Psoas muscle (tissue), 8 donors: Measurements from ENCODE around the gene ADGRG7. TPM values are rescaled to one million over a fixed set of nuclear protein-coding genes. Genes with fewer than 3 reads are reported as not detected.

Source experiments
- ATAC-seq, 4 donors: fragments of 200-7000 bp; cut with Tn5 transposase; one replicate each; pipeline ENCODE4 v1.9.1; 2020; ENCODE audit warnings: moderate library complexity in 3 of 4, mild to moderate bottlenecking in 2 of 4
- DNase-seq, 2 donors: peaks; one replicate each; pipeline ENCODE4 v3.0.0-alpha.2; 2020
- H3K27ac ChIP-seq: fragments of 200-600 bp; one replicate; pipeline ENCODE4 v1.8.0; 2022
- H3K27me3 ChIP-seq, 3 donors: fragments of 200-600 bp in 1 of 3; one replicate each; pipeline versions ENCODE4 v1.6.1 to v1.8.0; 2013 to 2022; ENCODE audit warnings: low read length in 2 of 3, mild to moderate bottlenecking in 2 of 3, moderate library complexity in 1 of 3; ENCODE audit not compliant: insufficient read depth in 3 of 3
- H3K36me3 ChIP-seq, 2 donors: fragments of 200-600 bp in 1 of 2; one replicate each; pipeline versions ENCODE4 v1.6.1 to v1.8.0; 2013 to 2022; ENCODE audit warnings: low read depth in 1 of 2, mild to moderate bottlenecking in 1 of 2, moderate library complexity in 1 of 2; ENCODE audit not compliant: insufficient read depth in 1 of 2
- H3K4me1 ChIP-seq: fragments of 200-600 bp; one replicate; pipeline ENCODE4 v1.8.0; 2022
- H3K4me3 ChIP-seq: fragments of 200-600 bp; one replicate; pipeline ENCODE4 v1.8.0; 2022; ENCODE audit warnings: mild to moderate bottlenecking
- H3K9me3 ChIP-seq: fragments of 200-600 bp; one replicate; pipeline ENCODE4 v1.8.0; 2022
- WGBS, 3 donors: extraction: QIAGEN DNeasy Blood & Tissue Kit; methylation state at CpG; one replicate each; pipeline versions ENCODE4 v1.1.6 to v1.1.7; 2013; 5-methylcytosine and 5-hydroxymethylcytosine counted together
- intact Hi-C, 2 donors: fragments of 100-400 bp; cut with DNase I; formaldehyde crosslinking; loops; one replicate each; pipeline versions ENCODE4 v1.11.0 to v1.14.2; 2022
- polyA plus RNA-seq, 3 donors: library from polyadenylated mRNA; stranded (reverse); fragments of 200-250 nt; gene quantifications; one replicate each; pipeline ENCODE4 v1.2.3, GENCODE V29; 2013
- total RNA-seq, 4 donors: library from RNA; stranded (reverse); fragmentation: NEBNext Ultra II Directional in 2 of 4; extraction: Animal tissue kit (Norgen Biotek cat#: 25700) in 2 of 4; gene quantifications; one replicate each; pipeline versions ENCODE4 v1.2.1 to v1.2.4, GENCODE V29; 2021 to 2023
- TF ChIP-seq, protein P1 (sequence below): fragments of 200-600 bp; IDR thresholded peaks from one replicate; pipeline ENCODE4 v1.8.0; 2022; ENCODE audit warnings: antibody characterized with exemption
- donor health status: healthy with polysubstance abuse.
- donor health status: DM: no; HTN: no; CAD: no; lungs with moderate emphysema.
- donor health status: Bipolar disorder and iron deficiency.
- donor health status: healthy.
- donor health status: DM: yes; HTN: yes; CAD: no.
- donor health status: DM: no; HTN: no; CAD: no.
- donor health status: DM: no; HTN: no; CAD: no.
- donor health status: DM: yes; HTN: yes; CAD: no.

The ADGRG7 gene
- total and polyA plus RNA-seq, 7 donors, result 0.04 to 0.22 TPM; not detected in 5

DNA sequence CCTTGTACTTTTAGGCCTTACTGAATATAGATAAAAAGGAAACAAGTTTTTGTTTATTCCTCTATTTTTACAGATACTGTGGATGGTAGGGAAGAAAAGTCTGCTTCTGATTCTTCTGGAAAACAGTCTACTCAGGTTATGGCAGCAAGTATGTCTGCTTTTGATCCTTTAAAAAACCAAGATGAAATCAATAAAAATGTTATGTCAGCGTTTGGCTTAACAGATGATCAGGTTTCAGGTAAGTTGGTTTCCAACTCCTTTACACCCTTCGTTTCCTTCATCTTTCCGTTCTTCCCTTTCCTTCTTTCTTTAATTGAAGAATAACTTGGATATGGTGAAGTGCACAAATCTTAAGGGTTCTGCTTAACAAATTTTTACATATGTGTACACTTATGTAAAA is 123.0 kb downstream of the ADGRG7 start:
- H3K9me3 ChIP-seq, result no peaks in the 10 kb centered on the region
- 39 to 71% (median 42%) methylated on average over 3 of the region's 3 CpGs for WGBS, 3 donors
- peaks cover 10% of the 10 kb centered on the region for H3K4me1 ChIP-seq
- ATAC-seq (no peak), DNase-seq (no peak)
- TF ChIP-seq, protein P1, sequence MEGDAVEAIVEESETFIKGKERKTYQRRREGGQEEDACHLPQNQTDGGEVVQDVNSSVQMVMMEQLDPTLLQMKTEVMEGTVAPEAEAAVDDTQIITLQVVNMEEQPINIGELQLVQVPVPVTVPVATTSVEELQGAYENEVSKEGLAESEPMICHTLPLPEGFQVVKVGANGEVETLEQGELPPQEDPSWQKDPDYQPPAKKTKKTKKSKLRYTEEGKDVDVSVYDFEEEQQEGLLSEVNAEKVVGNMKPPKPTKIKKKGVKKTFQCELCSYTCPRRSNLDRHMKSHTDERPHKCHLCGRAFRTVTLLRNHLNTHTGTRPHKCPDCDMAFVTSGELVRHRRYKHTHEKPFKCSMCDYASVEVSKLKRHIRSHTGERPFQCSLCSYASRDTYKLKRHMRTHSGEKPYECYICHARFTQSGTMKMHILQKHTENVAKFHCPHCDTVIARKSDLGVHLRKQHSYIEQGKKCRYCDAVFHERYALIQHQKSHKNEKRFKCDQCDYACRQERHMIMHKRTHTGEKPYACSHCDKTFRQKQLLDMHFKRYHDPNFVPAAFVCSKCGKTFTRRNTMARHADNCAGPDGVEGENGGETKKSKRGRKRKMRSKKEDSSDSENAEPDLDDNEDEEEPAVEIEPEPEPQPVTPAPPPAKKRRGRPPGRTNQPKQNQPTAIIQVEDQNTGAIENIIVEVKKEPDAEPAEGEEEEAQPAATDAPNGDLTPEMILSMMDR, result no peak
- intact Hi-C loops, result no loop called here
- H3K27me3 ChIP-seq, result no peaks in the 10 kb centered on the region
- H3K4me3 ChIP-seq, result no peak overlapping the region
- H3K27ac ChIP-seq, result no peak overlapping the region
- H3K36me3 ChIP-seq, result peaks cover 4 to 77% of the 10 kb centered on the region in 2 donors

DNA sequence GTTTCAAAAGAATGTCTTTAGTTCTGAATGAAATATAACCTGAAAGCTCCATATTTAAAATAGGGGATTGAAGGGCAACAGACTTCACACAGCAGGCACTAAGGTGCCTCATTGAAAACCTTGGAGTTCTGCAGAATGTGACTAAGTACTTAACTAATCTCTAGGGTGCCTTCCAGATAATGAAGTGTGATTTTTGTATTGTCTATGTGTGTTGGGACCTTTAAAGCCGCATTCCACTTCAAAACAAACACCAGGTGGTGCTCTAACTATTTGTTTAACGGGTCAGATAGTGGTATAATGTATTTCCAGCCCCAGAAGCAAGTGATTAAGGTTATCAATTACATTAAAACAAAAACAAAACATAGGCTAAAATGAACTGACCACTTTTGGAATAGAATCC is 127.9 kb downstream of the ADGRG7 start:
- H3K4me3 ChIP-seq, result no peak overlapping the region
- intact Hi-C loops, result loop anchor here (5.0 kb wide), 1 partner anchor 60 kb away; no protein-coding TSS in a partner anchor
- H3K36me3 ChIP-seq, result peaks cover 7 to 87% of the 10 kb centered on the region in 2 donors
- H3K9me3 ChIP-seq, result no peaks in the 10 kb centered on the region
- peak in 2 of 4 donors; percentile 48 to 77 for ATAC-seq
- TF ChIP-seq, protein P1, result peak; percentile 41
- no peaks in the 10 kb centered on the region for H3K27me3 ChIP-seq
- H3K4me1 ChIP-seq, result peaks cover 32% of the 10 kb centered on the region
- DNase-seq, result no peak
- no peak overlapping the region for H3K27ac ChIP-seq
- WGBS, 3 donors, result 28 to 35% (median 31%) methylated on average over 2 of the region's 2 CpGs

DNA sequence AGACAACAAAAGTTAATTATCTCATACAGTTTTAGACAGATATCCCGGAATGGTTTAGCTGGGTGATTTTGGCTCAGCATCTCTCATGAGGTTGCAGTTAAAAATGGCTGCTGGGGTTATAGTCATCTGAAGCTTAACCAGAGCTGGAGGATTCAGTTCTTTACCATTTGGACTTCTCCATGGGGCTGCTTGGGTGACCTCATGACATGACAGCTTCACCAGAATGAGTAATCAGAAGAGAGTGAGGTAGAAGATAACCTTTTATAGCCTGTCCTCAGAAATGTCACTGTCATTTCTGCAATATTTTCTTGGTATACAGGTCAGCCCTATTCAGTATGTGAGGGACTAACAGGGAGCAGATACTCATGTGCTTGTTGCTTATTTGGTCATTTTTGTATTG is 130.8 kb downstream of the ADGRG7 start:
- H3K4me3 ChIP-seq, result no peak overlapping the region
- H3K36me3 ChIP-seq, result peaks cover 7 to 92% of the 10 kb centered on the region in 2 donors
- WGBS, 3 donors, result 88 to 92% (median 91%) methylated on average over 1 of the region's 1 CpG
- no peaks in the 10 kb centered on the region for H3K9me3 ChIP-seq
- ATAC-seq (peak in 1 of 4 donors; percentile 28), DNase-seq (no peak)
- no peak overlapping the region for H3K27ac ChIP-seq
- TF ChIP-seq, protein P1, result no peak
- intact Hi-C loops, result no loop called here
- H3K27me3 ChIP-seq, result no peaks in the 10 kb centered on the region
- H3K4me1 ChIP-seq, result peaks cover 23% of the 10 kb centered on the region

DNA sequence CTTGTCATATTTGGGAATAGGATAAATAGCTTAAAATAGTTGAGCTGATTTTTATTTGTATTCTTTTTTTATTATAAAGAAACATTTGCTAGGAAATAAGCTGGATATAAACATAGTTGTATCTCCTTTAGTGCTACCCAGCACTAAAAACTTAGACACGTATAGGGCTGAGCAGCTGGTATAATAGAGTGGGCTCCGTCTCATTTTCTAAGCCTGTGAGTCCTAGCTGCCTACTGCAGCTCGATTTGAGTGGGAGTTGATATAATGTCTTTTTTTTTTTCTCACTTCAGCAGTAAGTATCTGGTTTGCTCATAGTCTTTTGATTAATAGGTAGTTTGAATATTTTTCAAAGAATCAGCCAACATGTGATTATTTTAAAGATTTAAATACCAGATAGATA is 134.1 kb downstream of the ADGRG7 start:
- peaks cover 4 to 86% of the 10 kb centered on the region in 2 donors for H3K36me3 ChIP-seq

More for the DNA sequence above, 134.1 kb downstream of the ADGRG7 start:
- ATAC-seq, result no peak
- WGBS, 3 donors, result 86 to 91% (median 87%) methylated on average over 3 of the region's 3 CpGs
- intact Hi-C loops, result no loop called here
- TF ChIP-seq, protein P1, result no peak
- Histone ChIP-seq H3K27ac (no peak overlapping the region), H3K27me3 (no peaks in the 10 kb centered on the region), H3K9me3 (no peaks in the 10 kb centered on the region), H3K4me3 (no peak overlapping the region), H3K4me1 (peaks cover 25% of the 10 kb centered on the region)
- DNase-seq, result no peak
